Retinal pigment epithelial cell (primary cell): Measurements from ENCODE around the gene MYH10.

Experiments used
- DNase-seq: peaks from one replicate; pipeline ENCODE4 v3.0.0-alpha.2; 2010; ENCODE audit warnings: low read depth
- H3K4me3 ChIP-seq: 2 replicates; pipeline ENCODE4 v1.5.1; 2011; ENCODE audit warnings: mild to moderate bottlenecking, low read length, control low read depth, moderate library complexity
- TF ChIP-seq, protein P1 (sequence below): conservative IDR thresholded peaks from 2 replicates; pipeline ENCODE4 v1.5.1; 2011; ENCODE audit warnings: low read depth, low read length, control low read depth, inconsistent platforms

Gene MYH10

DNA sequence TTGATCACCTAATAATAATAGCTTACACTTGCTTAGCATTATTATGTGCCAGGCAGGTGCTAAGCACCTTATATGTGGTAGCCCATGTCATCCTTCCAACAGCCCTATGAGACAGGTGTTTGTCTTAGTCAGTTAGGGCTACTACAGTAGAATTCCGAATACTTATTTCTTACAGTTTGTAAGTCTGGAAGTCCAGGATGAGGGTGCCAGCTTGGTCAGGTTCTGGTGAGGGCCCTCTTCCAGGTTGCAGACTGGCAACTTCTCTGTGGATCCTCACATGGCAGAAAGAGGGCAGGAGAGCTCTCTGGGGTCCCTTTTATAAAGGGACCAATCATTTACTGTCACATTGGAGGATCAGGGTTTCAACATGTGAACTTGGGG, 19.6 kb upstream of the MYH10 start:
- DNase-seq: no peak
- H3K4me3 ChIP-seq: no peak overlapping the region
- TF ChIP-seq, protein P1, sequence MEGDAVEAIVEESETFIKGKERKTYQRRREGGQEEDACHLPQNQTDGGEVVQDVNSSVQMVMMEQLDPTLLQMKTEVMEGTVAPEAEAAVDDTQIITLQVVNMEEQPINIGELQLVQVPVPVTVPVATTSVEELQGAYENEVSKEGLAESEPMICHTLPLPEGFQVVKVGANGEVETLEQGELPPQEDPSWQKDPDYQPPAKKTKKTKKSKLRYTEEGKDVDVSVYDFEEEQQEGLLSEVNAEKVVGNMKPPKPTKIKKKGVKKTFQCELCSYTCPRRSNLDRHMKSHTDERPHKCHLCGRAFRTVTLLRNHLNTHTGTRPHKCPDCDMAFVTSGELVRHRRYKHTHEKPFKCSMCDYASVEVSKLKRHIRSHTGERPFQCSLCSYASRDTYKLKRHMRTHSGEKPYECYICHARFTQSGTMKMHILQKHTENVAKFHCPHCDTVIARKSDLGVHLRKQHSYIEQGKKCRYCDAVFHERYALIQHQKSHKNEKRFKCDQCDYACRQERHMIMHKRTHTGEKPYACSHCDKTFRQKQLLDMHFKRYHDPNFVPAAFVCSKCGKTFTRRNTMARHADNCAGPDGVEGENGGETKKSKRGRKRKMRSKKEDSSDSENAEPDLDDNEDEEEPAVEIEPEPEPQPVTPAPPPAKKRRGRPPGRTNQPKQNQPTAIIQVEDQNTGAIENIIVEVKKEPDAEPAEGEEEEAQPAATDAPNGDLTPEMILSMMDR: no peak

DNA sequence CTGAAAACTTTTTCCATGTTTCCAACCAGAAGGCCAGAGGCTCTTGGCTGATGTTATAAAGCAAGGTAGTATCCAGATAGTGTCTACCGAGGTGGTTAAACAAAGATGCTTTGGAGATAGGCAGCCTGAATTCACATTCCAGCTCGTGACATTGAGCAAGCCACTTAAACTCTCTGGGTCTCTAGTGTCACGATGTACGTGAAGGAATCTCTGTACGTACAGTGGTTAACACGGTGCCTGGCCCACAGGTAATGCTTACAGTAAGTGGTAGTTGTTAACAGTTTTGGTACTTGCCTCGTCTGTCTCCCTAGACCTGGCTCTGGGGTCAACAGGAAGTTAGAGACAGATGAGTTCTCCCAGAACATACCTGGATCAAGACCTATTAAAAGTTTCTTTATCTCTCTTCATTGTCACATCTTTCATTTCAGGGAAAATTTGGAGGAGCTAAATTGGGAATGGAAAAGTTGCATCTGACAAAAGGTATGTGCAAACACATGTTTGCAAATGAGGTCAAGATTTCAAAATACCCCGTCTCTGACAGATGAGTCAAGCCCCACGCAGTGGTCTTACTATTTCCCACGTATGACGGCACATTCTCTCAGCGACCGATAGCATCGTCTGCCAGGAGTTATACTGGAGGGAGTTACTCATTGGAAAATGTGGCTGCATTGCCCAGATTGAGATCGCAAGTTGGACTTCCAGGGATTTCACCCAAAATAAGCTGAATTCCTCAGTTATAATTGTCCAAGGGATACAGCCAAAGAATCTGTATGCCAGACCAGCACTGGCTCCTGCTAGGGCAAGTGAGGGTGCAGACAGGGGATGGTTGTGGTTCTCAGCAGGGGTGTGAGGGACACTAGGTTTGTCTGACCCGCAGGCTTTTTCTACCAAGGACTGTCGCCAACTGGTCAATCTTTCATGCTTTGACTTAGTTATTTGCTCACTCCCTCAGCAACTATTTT, 18.9 kb upstream of the MYH10 start:
- TF ChIP-seq, protein P1: no peak
- no peak overlapping the region for H3K4me3 ChIP-seq
- no peak for DNase-seq

DNA sequence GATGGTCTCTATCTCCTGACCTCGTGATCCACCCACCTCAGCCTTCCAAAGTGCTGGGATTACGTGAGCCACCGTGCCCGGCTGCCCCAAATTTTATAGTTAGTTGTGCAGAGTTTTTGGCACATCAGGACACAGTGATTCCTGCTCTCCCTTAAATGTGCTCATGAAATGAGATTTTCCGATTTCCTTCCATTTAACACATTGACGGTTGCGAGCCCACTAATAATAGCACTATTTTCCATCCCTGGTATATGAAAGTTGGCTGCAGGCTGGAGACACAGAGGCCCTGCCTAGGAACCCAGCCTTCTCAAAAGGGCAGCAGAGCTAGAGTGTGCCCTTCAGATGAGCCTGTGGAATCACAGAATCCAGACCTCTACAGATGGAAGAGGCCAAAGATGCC, 17.4 kb upstream of the MYH10 start:
- no peak for DNase-seq
- H3K4me3 ChIP-seq: no peak overlapping the region
- TF ChIP-seq, protein P1: no peak

DNA sequence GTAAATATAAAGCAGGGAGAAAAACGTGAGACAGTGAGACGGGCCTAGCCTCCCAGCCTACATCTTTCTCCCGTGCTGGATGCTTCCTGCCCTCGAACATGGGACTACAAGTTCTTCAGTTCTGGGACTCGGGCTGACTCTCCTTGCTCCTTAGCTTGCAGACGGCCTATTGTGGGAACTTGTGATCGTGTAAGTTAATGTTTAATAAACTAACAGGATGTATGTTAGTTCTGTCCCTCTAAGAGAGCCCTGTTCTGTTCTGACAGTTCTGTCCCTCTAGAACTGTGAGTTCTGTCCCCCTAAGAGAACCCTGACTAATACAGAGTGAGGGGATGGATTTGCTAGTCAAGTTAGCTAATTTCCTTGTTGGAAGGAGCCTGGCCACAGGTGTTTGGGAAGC, 16.7 kb upstream of the MYH10 start:
- H3K4me3 ChIP-seq: no peak overlapping the region
- DNase-seq: no peak
- TF ChIP-seq, protein P1: no peak

DNA sequence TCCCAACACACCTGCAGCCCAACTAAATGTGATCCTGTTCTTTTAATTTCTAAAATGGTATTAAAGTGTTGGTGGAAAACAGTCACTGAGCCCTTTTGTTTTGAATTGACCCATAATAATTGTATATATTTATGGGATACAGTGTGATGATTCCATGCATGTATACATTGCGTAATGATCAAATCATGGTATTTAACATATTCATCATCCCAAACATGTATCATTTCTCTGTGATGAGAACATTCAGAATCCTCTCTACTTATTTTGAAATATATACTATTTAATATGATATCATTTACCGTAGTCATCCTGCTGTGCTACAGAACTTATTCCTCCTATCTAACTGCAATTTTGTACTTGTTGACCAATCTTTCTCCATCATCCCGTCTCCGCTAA, 14.0 kb upstream of the MYH10 start:
- TF ChIP-seq, protein P1: no peak
- DNase-seq: no peak
- H3K4me3 ChIP-seq: no peak overlapping the region

DNA sequence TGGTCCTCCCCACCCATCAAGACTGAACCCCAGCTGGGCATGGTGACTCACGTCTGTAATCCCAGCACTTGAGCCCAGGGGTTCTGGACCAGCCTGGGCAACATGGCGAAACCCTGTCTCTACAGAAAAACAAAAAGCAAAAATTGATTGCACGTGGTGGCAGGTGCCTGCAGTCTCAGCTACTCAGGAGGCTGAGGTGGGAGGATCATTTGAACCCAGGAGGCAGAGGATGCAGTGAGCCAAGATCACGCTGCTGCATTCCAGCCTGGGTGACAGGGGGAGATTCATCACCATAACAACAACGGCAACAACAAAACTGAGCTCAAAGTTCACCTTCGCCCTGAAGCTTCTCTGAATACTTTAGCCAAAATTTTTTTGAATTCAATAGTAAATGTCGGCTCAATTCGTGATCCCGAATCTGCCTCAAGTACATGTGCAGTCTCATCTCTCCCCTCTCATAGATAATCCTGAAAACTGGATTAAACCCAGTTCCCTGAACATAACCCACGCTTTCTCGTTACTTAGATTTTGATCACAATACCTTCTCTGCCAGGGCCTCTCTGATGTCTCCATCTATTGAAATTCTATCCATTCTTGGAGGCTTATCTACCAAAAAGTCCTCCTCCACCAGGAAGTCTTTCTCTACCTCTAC, 13.5 kb upstream of the MYH10 start:
- TF ChIP-seq, protein P1: no peak
- no peak overlapping the region for H3K4me3 ChIP-seq
- no peak for DNase-seq

DNA sequence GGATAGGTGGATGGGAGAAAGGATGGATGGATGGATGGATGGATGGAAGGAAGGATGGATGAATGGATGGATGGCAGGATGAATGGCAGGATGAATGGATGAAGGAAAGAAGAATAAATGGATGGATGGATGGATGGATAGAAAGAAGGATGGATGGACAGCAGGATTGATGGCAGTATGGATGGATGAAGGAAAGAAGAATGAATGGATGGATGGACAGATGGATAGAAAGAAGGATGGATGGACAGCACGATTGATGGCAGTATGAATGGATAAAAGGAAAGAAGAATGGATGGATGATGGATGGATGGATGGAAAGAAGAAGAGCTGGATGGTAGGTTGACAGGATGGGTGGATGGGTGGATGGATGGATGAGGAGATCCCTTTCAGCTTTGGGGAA, 9.2 kb upstream of the MYH10 start:
- no peak overlapping the region for H3K4me3 ChIP-seq
- no peak for DNase-seq
- TF ChIP-seq, protein P1: no peak
